SKM-1 (cell line): ENCODE data around the gene AMIGO3.
"Not testable (repeated sequence)": the region's sequence is repeated elsewhere in the genome, so short reads cannot be mapped to it uniquely, and the experiment has no call there.

Source experiments
- DNase-seq: peaks from one replicate; lab custom pipeline; 2025; ENCODE audit not compliant: unreplicated experiment; lab: John Stamatoyannopoulos, UW

Gene AMIGO3

GRCh38 chr3:49719214-49719884 lies at the start of gene AMIGO3:
AMIGO3 (minus strand) TSS chr3:49719684; CDS start chr3:49719465, 219 bp downstream.
- peak; percentile 41 for DNase-seq

- DNase-seq = no peak
Observed at GRCh38 chr3:49763981-49764380, 44.5 kb upstream of the AMIGO3 start.

- DNase-seq = no peak
Observed at GRCh38 chr3:49761661-49762060, 42.2 kb upstream of the AMIGO3 start.

DNA sequence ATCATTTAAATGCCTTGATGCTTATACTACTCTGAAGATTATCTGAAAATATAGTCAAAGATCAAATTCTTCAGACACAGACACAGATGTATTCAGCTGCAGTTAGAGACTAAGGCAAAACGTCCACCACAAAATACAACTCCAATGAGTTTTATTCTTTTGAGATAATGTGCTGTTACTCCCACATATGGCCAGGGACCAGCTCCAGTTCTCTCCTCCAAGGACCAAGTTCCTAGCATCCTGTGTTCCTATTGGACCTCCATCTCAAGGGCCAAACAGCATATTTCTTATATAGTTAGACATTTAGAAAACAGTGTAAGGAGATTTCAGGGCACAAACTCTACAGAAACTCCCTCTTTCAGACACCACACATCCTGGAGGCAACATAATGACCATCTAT lies 39.7 kb upstream of the AMIGO3 start:
- no peak for DNase-seq

DNA sequence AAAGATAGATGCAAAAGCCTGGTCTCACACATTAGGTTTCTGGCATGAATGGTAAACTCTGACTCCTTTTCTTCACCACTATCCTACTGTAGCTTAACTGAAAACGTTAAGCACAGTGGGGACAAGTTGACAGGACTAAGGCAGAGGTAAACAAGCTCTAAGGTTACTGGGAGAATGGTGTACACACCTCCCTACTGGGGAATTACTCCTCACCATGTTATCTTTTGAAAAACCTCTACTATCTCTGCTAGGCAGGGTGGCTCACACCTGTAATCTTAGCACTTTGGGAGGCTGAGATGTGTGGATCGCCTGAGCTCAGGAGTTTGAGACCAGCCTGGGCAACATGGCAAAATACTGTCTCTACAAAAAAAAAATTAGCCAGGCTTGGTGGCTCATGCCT lies 37.7 kb upstream of the AMIGO3 start:
- no peak for DNase-seq

DNA sequence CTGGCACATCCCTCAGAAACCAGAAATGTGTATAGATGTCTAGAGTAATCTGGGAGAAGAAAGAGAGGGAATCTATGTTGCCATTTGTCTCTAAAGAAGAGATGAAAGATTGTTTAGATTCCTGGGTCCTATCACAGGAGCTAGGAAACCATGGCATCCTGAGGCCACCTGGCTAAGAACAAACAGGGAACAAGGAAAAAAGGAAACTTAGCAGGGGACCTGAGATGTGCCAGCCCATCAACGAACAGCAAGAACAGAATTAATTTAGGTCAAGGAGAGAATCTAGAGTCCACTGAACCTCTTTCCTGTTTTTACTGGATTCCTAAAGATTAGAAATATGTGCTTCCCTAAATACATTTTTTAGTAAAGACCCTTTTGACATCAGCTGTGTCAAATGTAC lies 36.6 kb upstream of the AMIGO3 start:
- DNase-seq = no peak

- no peak for DNase-seq
Observed at GRCh38 chr3:49754536-49754935, 35.1 kb upstream of the AMIGO3 start.

DNA sequence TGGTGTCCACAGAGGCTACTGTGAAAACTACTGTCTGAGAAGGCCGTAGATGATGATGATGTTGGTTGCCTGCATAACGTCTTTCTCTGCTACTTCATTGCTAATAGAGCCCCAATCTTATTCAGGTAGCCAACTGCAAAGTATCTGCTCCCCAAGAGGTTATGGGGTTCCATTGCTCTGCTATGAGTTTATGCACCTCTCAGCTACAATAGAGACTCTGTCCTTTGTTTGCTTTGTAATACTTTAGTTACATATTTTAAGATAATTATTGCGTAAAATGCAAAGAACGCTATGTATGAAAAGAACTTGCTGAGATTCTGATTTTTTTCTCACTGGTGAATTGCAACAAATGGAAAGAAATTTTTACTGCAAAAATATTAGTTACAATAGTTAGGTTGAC lies 32.0 kb upstream of the AMIGO3 start:
- no peak for DNase-seq

GRCh38 chr3:49750056-49750455 lies 30.6 kb upstream of the AMIGO3 start:
- no peak for DNase-seq

DNA sequence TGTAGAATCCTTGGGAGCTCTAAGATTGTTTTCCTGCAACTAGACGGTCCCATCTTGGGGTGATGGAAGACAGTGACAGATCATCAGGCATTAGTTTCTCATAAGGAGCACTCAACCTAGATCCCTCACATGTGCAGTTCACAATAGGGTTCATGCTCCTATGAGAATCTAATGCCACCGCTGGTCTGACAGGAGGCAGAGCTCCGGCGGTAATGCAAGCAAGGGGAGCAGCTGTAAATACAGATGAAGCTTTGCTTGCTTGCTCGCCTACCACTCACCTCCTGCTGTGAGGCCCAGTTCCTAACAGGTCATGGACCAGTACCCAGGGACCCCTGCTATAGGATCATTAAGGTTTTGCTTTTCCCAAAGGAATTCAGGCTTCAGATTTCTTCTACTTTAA lies 29.4 kb upstream of the AMIGO3 start:
- DNase-seq = not testable (repeated sequence)

- no peak for DNase-seq
Observed at GRCh38 chr3:49747792-49748480, 28.5 kb upstream of the AMIGO3 start.

GRCh38 chr3:49745986-49746385 lies 26.5 kb upstream of the AMIGO3 start:
- no peak for DNase-seq

GRCh38 chr3:49740427-49740826 lies 20.9 kb upstream of the AMIGO3 start:
- DNase-seq = no peak

- no peak for DNase-seq
Observed at GRCh38 chr3:49738067-49738713, 18.7 kb upstream of the AMIGO3 start.

- DNase-seq = no peak
Observed at GRCh38 chr3:49734752-49735151, 15.3 kb upstream of the AMIGO3 start.

DNA sequence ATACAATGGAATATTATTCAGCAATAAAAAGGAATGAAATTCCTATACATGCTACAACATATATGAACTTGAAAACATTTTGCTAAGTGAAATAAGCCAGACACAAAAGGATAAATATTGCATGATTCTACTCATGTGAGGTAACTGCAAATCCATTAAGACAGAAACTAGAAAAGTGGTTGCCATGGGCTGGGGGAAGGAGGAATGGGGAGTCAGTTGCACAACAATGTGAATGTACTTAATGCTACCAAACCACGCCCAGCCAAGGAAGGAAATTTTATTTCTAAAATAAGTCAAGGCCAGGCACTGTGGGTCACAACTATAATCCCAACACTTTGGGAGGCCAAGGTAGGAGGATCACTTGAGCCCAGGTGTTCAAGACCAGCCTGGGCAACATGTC lies 14.1 kb upstream of the AMIGO3 start:
- DNase-seq = no peak

DNA sequence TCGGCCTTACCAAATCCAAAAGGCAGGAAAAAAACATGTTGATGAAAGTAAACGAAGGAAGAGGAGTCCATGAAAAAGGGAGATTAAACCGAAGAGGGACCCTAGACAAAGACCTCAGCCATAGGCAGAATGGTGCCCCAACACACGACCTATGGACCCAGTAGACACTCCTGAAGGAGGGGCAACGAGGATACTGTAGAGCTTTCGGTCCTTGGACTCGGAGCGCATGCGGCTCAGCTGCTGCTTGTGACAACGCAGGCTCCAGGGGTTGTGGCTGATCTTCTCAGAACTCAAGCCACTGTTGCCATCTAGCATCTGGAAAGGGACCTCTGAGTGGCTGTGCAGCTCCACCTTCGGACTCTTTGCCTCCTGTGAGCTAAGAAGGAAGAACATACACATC lies 13.1 kb upstream of the AMIGO3 start:
- no peak for DNase-seq

DNA sequence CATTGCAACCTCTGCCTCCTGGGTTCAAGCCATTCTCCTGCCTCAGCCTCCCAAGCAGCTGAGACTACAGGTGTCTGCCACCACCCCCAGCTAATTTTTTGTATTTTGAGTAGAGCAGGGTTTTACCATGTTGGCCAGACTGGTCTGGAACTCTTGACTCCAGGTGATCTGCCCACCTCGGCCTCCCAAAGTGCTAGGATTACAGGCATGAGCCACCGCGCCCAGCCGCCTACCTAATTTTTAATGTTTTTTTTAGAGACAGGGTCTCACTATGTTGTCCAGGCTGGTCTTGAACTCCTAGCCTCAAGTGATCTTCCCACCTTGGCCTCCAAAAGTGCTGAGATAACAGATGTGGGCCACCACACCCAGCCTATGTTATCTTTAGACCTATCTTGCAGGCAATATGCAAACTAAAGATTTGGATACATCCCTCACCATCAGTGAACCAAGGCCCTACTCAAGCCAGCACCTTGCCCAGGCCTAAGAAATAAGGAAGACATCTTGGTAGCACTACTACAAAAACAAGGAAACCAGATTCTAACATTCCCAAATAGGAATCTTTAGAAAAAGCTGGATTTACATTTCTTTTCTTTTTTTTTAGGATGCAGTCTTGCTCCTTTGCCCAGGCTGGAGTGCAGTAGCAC lies 10.6 kb upstream of the AMIGO3 start:
- no peak for DNase-seq

- DNase-seq = no peak
Observed at GRCh38 chr3:49727924-49728361, 8.5 kb upstream of the AMIGO3 start.

GRCh38 chr3:49727154-49727923 lies 7.9 kb upstream of the AMIGO3 start:
- DNase-seq = no peak
